ENCODE data around the gene RIT1.

Gene RIT1

GRCh38 chr1:155856257-155856974 is 54.7 kb downstream of the RIT1 start:
- DNase-seq: no peak

DNA sequence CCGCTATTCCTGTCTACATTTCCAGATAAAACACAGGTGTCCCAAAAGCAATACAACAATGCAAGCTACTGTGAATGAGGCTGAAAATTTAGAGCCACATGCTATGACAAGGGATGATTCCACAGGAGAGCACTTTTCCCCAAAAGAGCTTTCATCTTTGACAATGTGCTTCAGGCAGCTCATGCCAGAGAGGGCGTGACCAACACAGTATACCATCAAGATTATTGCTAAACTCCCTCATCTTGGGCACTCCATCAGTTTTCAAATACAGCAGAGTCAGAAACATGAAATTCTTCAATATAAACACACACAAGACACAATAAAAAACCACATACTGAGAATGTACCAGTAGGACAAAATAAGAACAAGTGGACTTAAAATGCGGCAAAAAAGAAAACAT is 60.8 kb downstream of the RIT1 start:
- DNase-seq: no peak

- DNase-seq: no peak
These were observed 63.2 kb downstream of the RIT1 start for GRCh38 chr1:155847823-155848529.
